Left lung (tissue), 10 donors: ENCODE data around the gene EGFR. TPM values are rescaled to one million over a fixed set of nuclear protein-coding genes. Genes with fewer than 3 reads are reported as not detected.

ENCODE experiments used
- ATAC-seq: fragments of 200-7000 bp; cut with Tn5 transposase; one replicate; pipeline ENCODE4 v1.9.1; 2020; ENCODE audit warnings: moderate library complexity
- DNase-seq, 4 donors: peaks; one replicate each; pipeline ENCODE4 v3.0.0-alpha.2; 2013 to 2020
- H3K27ac ChIP-seq, 2 donors: fragments of 200-600 bp; sonication (generic) in 1 of 2; one replicate each; pipeline versions ENCODE4 v1.5.0 to v1.8.0; 2020 to 2021
- H3K27me3 ChIP-seq, 2 donors: fragments of 200-600 bp; sonication (generic) in 1 of 2; one replicate each; pipeline versions ENCODE4 v1.5.0 to v1.8.0; 2020 to 2021
- H3K36me3 ChIP-seq, 2 donors: fragments of 200-600 bp; sonication (generic) in 1 of 2; one replicate each; pipeline versions ENCODE4 v1.5.0 to v1.8.0; 2020 to 2021
- H3K4me1 ChIP-seq, 2 donors: fragments of 200-600 bp; one replicate each; pipeline ENCODE4 v1.8.0; 2021
- H3K4me3 ChIP-seq, 2 donors: fragments of 200-600 bp; sonication (generic) in 1 of 2; one replicate each; pipeline versions ENCODE4 v1.5.0 to v1.8.0; 2020 to 2021; ENCODE audit warnings: mild to moderate bottlenecking in 1 of 2
- H3K9me3 ChIP-seq, 2 donors: fragments of 200-600 bp; sonication (generic) in 1 of 2; one replicate each; pipeline versions ENCODE4 v1.5.0 to v1.8.0; 2020 to 2021
- CTCF ChIP-seq, 2 donors: fragments of 200-600 bp; sonication (generic) in 1 of 2; IDR thresholded peaks; one replicate each; pipeline versions ENCODE4 v1.5.0 to v1.8.0; 2021; ENCODE audit warnings: antibody characterized with exemption in 2 of 2
- intact Hi-C, 2 donors: fragments of 100-400 bp; cut with DNase I; formaldehyde crosslinking; loops; one replicate each; pipeline versions ENCODE4 v1.11.2 to v1.14.2; 2022
- polyA plus RNA-seq, 6 donors: library from polyadenylated mRNA; unstranded; fragments of 120-200 nt; gene quantifications; one replicate each; pipeline ENCODE4 v1.2.1, GENCODE V29; 2013; ENCODE audit not compliant: insufficient read length in 6 of 6
- total RNA-seq, 2 donors: library from RNA; stranded (reverse); fragmentation: NEBNext Ultra II Directional; extraction: Animal tissue kit (Norgen Biotek cat#: 25700); gene quantifications; one replicate each; pipeline ENCODE4 v1.2.1, GENCODE V29; 2021
- donor health status: DM: no; HTN: yes; CAD: no.
- donor health status: DM: no; HTN: no; CAD: no.

The EGFR gene
- total and polyA plus RNA-seq, 8 donors = 48.7 to 79.3 (median 54.1) TPM

GRCh38 chr7:55199418-55199817, 180.6 kb downstream of the EGFR start:
- H3K27me3 ChIP-seq = no peaks in the 10 kb centered on the region
- intact Hi-C loops = no loop called here
- DNase-seq = no peak
- TF ChIP-seq CTCF (IDR thresholded peaks at IDR 0.05) = no peak
- no peak overlapping the region for H3K4me3 ChIP-seq
- no peak for ATAC-seq
- no peaks in the 10 kb centered on the region for H3K9me3 ChIP-seq
- no peaks in the 10 kb centered on the region for H3K4me1 ChIP-seq
- peaks cover 0 to 42% of the 10 kb centered on the region in 2 donors for H3K36me3 ChIP-seq
- no peak overlapping the region for H3K27ac ChIP-seq

GRCh38 chr7:55200441-55200840, 181.6 kb downstream of the EGFR start:
- H3K36me3 ChIP-seq = peaks cover 0 to 50% of the 10 kb centered on the region in 2 donors
- H3K9me3 ChIP-seq = no peaks in the 10 kb centered on the region
- no peak for TF ChIP-seq CTCF (IDR thresholded peaks at IDR 0.05)
- no peak overlapping the region for H3K27ac ChIP-seq
- H3K27me3 ChIP-seq = no peaks in the 10 kb centered on the region
- no peak for ATAC-seq
- no peak for DNase-seq
- H3K4me1 ChIP-seq = no peaks in the 10 kb centered on the region
- intact Hi-C loops = no loop called here
- no peak overlapping the region for H3K4me3 ChIP-seq

- no peak for TF ChIP-seq CTCF (IDR thresholded peaks at IDR 0.05)
- no peak overlapping the region for H3K27ac ChIP-seq
- no peak for ATAC-seq
These were observed 183.5 kb downstream of the EGFR start for GRCh38 chr7:55202150-55202913.

GRCh38 chr7:55203300-55203699, 184.5 kb downstream of the EGFR start:
- H3K9me3 ChIP-seq = no peaks in the 10 kb centered on the region
- TF ChIP-seq CTCF (IDR thresholded peaks at IDR 0.05) = no peak
- peaks cover 0 to 74% of the 10 kb centered on the region in 2 donors for H3K36me3 ChIP-seq
- H3K4me3 ChIP-seq = no peak overlapping the region
- no peak overlapping the region for H3K27ac ChIP-seq
- H3K27me3 ChIP-seq = no peaks in the 10 kb centered on the region
- DNase-seq (no peak), ATAC-seq (no peak)
- H3K4me1 ChIP-seq = no peaks in the 10 kb centered on the region
- intact Hi-C loops = no loop called here

More at GRCh38 chr7:55202150-55202913, 183.5 kb downstream of the EGFR start:
- peaks cover 0 to 69% of the 10 kb centered on the region in 2 donors for H3K36me3 ChIP-seq
- no peak for DNase-seq
- H3K27me3 ChIP-seq = no peaks in the 10 kb centered on the region
- intact Hi-C loops = no loop called here
- no peaks in the 10 kb centered on the region for H3K9me3 ChIP-seq
- H3K4me1 ChIP-seq = no peaks in the 10 kb centered on the region
- no peak overlapping the region for H3K4me3 ChIP-seq

GRCh38 chr7:55205124-55205955, 186.5 kb downstream of the EGFR start:
- Histone ChIP-seq H3K9me3 (no peaks in the 10 kb centered on the region), H3K27ac (no peak overlapping the region), H3K4me1 (no peaks in the 10 kb centered on the region), H3K36me3 (peaks cover 0 to 60% of the 10 kb centered on the region in 2 donors), H3K4me3 (no peak overlapping the region), H3K27me3 (no peaks in the 10 kb centered on the region)
- ATAC-seq = no peak
- intact Hi-C loops = no loop called here
- TF ChIP-seq CTCF (IDR thresholded peaks at IDR 0.05) = no peak
- DNase-seq = no peak
